ENCODE results near the gene PLXNA2. TPM values are rescaled to one million over a fixed set of nuclear protein-coding genes. Genes with fewer than 3 reads are reported as not detected.
A peak's percentile ranks its signal among the peaks of the same experiment; 100 is the strongest.

The PLXNA2 gene
- polyA plus RNA-seq, 4 donors = 10.7 to 17.8 (median 12.8) TPM

DNA sequence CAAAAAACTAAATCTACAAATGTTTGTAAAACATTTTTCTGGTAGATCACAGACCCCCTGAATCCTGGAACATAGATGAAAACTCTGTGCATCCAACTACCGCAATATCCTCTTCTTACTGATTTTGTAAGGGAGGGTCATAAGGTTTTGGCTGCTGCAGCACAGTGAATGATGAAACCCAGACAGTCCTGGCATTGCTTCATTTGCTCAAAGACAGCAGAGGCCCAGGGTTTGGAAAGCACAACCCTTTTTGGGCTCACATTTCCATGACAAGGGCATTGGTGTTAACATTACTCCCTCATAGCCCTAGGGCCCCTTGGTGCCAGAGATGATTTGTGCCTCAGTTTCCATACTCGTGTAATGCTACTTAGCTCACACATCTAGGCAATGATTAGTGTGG is 51.2 kb downstream of the PLXNA2 start:
- peaks cover 0 to 7% (median 0%) of the 10 kb centered on the region in 3 donors for H3K36me3 ChIP-seq (ENCODE audit: control insufficient read depth in 3 of 3, insufficient read depth in 2 of 3, low read depth in 1 of 3, low read length in 3 of 3)
- no peak overlapping the region for H3K27ac ChIP-seq (ENCODE audit: low read depth in 1 of 3, low read length in 2 of 3)
- WGBS, 3 donors = 78 to 97% (median 89%) methylated on average over 2 of the region's 2 CpGs
- no peaks in the 10 kb centered on the region for H3K27me3 ChIP-seq (ENCODE audit: control insufficient read depth in 3 of 3, insufficient read depth in 3 of 3, low read length in 3 of 3)
- no peak overlapping the region for H3K4me3 ChIP-seq (ENCODE audit: low read depth in 1 of 3, low read length in 3 of 3)
- no peak for DNase-seq
- no peak for FAIRE-seq
- H3K4me1 ChIP-seq (ENCODE audit: control insufficient read depth in 3 of 3, insufficient read depth in 2 of 3, low read depth in 1 of 3, low read length in 2 of 3) = no peaks in the 10 kb centered on the region
- no peaks in the 10 kb centered on the region for H3K9me3 ChIP-seq (ENCODE audit: control insufficient read depth in 2 of 2, insufficient read depth in 1 of 2, low read depth in 1 of 2, low read length in 1 of 2)

- Histone ChIP-seq H3K27ac (ENCODE audit: low read depth in 1 of 3, low read length in 2 of 3) (no peak overlapping the region), H3K27me3 (ENCODE audit: control insufficient read depth in 3 of 3, insufficient read depth in 3 of 3, low read length in 3 of 3) (no peaks in the 10 kb centered on the region), H3K4me1 (ENCODE audit: control insufficient read depth in 3 of 3, insufficient read depth in 2 of 3, low read depth in 1 of 3, low read length in 2 of 3) (peaks cover 0 to 5% (median 4%) of the 10 kb centered on the region in 3 donors), H3K4me3 (ENCODE audit: low read depth in 1 of 3, low read length in 3 of 3) (no peak overlapping the region), H3K36me3 (ENCODE audit: control insufficient read depth in 3 of 3, insufficient read depth in 2 of 3, low read depth in 1 of 3, low read length in 3 of 3) (peaks cover 0 to 6% (median 0%) of the 10 kb centered on the region in 3 donors), H3K9me3 (ENCODE audit: control insufficient read depth in 2 of 2, insufficient read depth in 1 of 2, low read depth in 1 of 2, low read length in 1 of 2) (no peaks in the 10 kb centered on the region)
- 82 to 87% (median 83%) methylated on average over 4 of the region's 4 CpGs for WGBS, 3 donors
- DNase-seq (peak in 1 of 2 donors; percentile 22), FAIRE-seq (no peak)
Measured at GRCh38 chr1:208190784-208191183, 53.4 kb downstream of the PLXNA2 start.

- no peaks in the 10 kb centered on the region for H3K9me3 ChIP-seq (ENCODE audit: control insufficient read depth in 2 of 2, insufficient read depth in 1 of 2, low read depth in 1 of 2, low read length in 1 of 2)
- FAIRE-seq = no peak
- peaks cover 0 to 6% (median 0%) of the 10 kb centered on the region in 3 donors for H3K36me3 ChIP-seq (ENCODE audit: control insufficient read depth in 3 of 3, insufficient read depth in 2 of 3, low read depth in 1 of 3, low read length in 3 of 3)
- H3K4me3 ChIP-seq (ENCODE audit: low read depth in 1 of 3, low read length in 3 of 3) = no peak overlapping the region
- WGBS, 3 donors = 73 to 81% (median 75%) methylated on average over 4 of the region's 4 CpGs
- H3K4me1 ChIP-seq (ENCODE audit: control insufficient read depth in 3 of 3, insufficient read depth in 2 of 3, low read depth in 1 of 3, low read length in 2 of 3) = peaks cover 3 to 15% (median 7%) of the 10 kb centered on the region in 3 donors
- no peak overlapping the region for H3K27ac ChIP-seq (ENCODE audit: low read depth in 1 of 3, low read length in 2 of 3)
- no peak for DNase-seq
- no peaks in the 10 kb centered on the region for H3K27me3 ChIP-seq (ENCODE audit: control insufficient read depth in 3 of 3, insufficient read depth in 3 of 3, low read length in 3 of 3)
Measured at GRCh38 chr1:208189716-208190115, 54.5 kb downstream of the PLXNA2 start.

- peaks cover 4 to 19% (median 7%) of the 10 kb centered on the region in 3 donors for H3K4me1 ChIP-seq (ENCODE audit: control insufficient read depth in 3 of 3, insufficient read depth in 2 of 3, low read depth in 1 of 3, low read length in 2 of 3)
- H3K27ac ChIP-seq (ENCODE audit: low read depth in 1 of 3, low read length in 2 of 3) = no peak overlapping the region
- peak in 1 of 2 donors; percentile 20 for DNase-seq
- no peak overlapping the region for H3K4me3 ChIP-seq (ENCODE audit: low read depth in 1 of 3, low read length in 3 of 3)
- WGBS, 3 donors = 50 to 64% (median 55%) methylated on average over 2 of the region's 2 CpGs
- H3K27me3 ChIP-seq (ENCODE audit: control insufficient read depth in 3 of 3, insufficient read depth in 3 of 3, low read length in 3 of 3) = no peaks in the 10 kb centered on the region
- H3K9me3 ChIP-seq (ENCODE audit: control insufficient read depth in 2 of 2, insufficient read depth in 1 of 2, low read depth in 1 of 2, low read length in 1 of 2) = no peaks in the 10 kb centered on the region
- peaks cover 0 to 6% (median 0%) of the 10 kb centered on the region in 3 donors for H3K36me3 ChIP-seq (ENCODE audit: control insufficient read depth in 3 of 3, insufficient read depth in 2 of 3, low read depth in 1 of 3, low read length in 3 of 3)
- no peak for FAIRE-seq
Measured at GRCh38 chr1:208189183-208189582, 55.0 kb downstream of the PLXNA2 start.

DNA sequence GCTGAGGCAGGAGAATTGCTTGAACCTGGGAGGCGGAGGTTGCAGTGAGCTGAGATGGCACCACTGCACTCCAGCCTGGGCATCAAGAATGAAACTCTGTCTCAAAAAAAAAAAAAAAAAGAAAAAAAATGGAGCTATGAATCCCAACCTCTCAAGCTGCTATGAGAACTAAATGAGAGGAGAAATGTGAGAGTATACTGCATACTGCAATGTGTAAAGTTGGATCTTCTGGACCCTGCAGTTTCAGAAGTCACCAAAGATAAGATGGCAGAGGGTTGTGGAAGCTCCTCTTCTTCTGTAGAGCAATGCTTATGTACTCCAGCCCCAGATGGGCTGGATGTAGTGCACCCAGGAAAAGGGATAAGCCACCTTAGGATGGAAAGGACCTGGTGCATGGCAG is 55.6 kb downstream of the PLXNA2 start:
- no peak overlapping the region for H3K4me3 ChIP-seq (ENCODE audit: low read depth in 1 of 3, low read length in 3 of 3)
- H3K36me3 ChIP-seq (ENCODE audit: control insufficient read depth in 3 of 3, insufficient read depth in 2 of 3, low read depth in 1 of 3, low read length in 3 of 3) = peaks cover 0 to 6% (median 0%) of the 10 kb centered on the region in 3 donors
- FAIRE-seq (no peak), DNase-seq (no peak)
- H3K27me3 ChIP-seq (ENCODE audit: control insufficient read depth in 3 of 3, insufficient read depth in 3 of 3, low read length in 3 of 3) = no peaks in the 10 kb centered on the region
- 92 to 97% (median 94%) methylated on average over 1 of the region's 1 CpG for WGBS, 3 donors
- H3K9me3 ChIP-seq (ENCODE audit: control insufficient read depth in 2 of 2, insufficient read depth in 1 of 2, low read depth in 1 of 2, low read length in 1 of 2) = no peaks in the 10 kb centered on the region
- peaks cover 4 to 25% (median 7%) of the 10 kb centered on the region in 3 donors for H3K4me1 ChIP-seq (ENCODE audit: control insufficient read depth in 3 of 3, insufficient read depth in 2 of 3, low read depth in 1 of 3, low read length in 2 of 3)
- no peak overlapping the region for H3K27ac ChIP-seq (ENCODE audit: low read depth in 1 of 3, low read length in 2 of 3)

DNA sequence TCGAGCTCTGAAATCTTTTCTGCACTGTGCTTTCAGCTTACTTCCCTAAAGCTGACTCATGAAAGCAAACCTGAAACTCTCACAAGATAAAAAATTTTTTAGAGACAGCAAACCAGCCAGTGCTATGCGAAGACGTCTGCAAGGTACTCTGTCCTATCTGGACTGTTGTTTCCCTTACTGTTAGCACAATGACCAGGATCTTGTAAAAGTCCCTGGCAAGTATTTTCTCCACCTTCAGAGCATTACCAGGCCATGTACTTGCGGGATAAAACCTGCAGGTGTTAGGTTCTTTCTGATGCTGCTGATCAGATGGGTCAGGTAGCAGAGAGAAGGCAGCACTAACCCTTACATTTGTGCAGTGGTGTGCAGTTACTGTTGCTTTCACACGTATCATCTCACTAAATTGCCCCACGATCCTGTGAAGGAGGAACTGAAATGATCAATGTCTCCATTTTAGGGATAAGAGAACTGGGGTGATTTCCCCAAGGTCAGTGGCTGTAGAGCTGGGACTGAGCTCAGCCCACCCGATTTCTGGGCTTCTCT is 56.6 kb downstream of the PLXNA2 start:
- no peak overlapping the region for H3K27ac ChIP-seq (ENCODE audit: low read depth in 1 of 3, low read length in 2 of 3)
- WGBS, 3 donors = 50 to 67% (median 62%) methylated on average over 7 of the region's 7 CpGs
- no peaks in the 10 kb centered on the region for H3K9me3 ChIP-seq (ENCODE audit: control insufficient read depth in 2 of 2, insufficient read depth in 1 of 2, low read depth in 1 of 2, low read length in 1 of 2)
- DNase-seq (peak in 1 of 2 donors; percentile 21), FAIRE-seq (no peak)
- H3K27me3 ChIP-seq (ENCODE audit: control insufficient read depth in 3 of 3, insufficient read depth in 3 of 3, low read length in 3 of 3) = no peaks in the 10 kb centered on the region
- H3K4me3 ChIP-seq (ENCODE audit: low read depth in 1 of 3, low read length in 3 of 3) = no peak overlapping the region
- H3K4me1 ChIP-seq (ENCODE audit: control insufficient read depth in 3 of 3, insufficient read depth in 2 of 3, low read depth in 1 of 3, low read length in 2 of 3) = peaks cover 7 to 35% (median 11%) of the 10 kb centered on the region in 3 donors
- H3K36me3 ChIP-seq (ENCODE audit: control insufficient read depth in 3 of 3, insufficient read depth in 2 of 3, low read depth in 1 of 3, low read length in 3 of 3) = peaks cover 0 to 6% (median 0%) of the 10 kb centered on the region in 3 donors

DNA sequence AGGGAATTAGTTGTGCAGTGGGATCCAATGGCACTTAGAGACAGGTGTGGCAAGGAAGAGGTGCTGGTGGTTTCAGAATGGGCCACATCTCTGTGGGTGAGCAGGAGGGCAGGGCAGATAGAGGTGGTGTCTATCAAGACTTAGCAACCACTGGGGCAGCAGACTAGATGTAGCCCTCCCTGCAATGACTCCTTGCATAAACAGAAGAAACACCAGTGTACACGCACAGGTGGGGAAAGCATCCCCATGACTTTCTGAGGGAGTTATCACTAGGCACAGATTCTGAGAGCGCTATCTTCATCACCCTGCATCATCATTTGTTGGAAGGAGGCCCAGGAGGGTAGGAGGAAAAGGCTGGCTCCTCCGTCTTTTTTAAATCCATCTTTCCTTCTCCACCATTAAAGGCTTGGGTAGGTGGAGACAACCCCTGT is 58.4 kb downstream of the PLXNA2 start:
- no peak overlapping the region for H3K27ac ChIP-seq (ENCODE audit: low read depth in 1 of 3, low read length in 2 of 3)
- H3K9me3 ChIP-seq (ENCODE audit: control insufficient read depth in 2 of 2, insufficient read depth in 1 of 2, low read depth in 1 of 2, low read length in 1 of 2) = no peaks in the 10 kb centered on the region
- no peaks in the 10 kb centered on the region for H3K36me3 ChIP-seq (ENCODE audit: control insufficient read depth in 3 of 3, insufficient read depth in 2 of 3, low read depth in 1 of 3, low read length in 3 of 3)
- FAIRE-seq (no peak), DNase-seq (no peak)
- no peak overlapping the region for H3K4me3 ChIP-seq (ENCODE audit: low read depth in 1 of 3, low read length in 3 of 3)
- no peaks in the 10 kb centered on the region for H3K27me3 ChIP-seq (ENCODE audit: control insufficient read depth in 3 of 3, insufficient read depth in 3 of 3, low read length in 3 of 3)
- peaks cover 7 to 52% (median 13%) of the 10 kb centered on the region in 3 donors for H3K4me1 ChIP-seq (ENCODE audit: control insufficient read depth in 3 of 3, insufficient read depth in 2 of 3, low read depth in 1 of 3, low read length in 2 of 3)
- 84 to 90% (median 89%) methylated on average over 3 of the region's 3 CpGs for WGBS, 3 donors

DNA sequence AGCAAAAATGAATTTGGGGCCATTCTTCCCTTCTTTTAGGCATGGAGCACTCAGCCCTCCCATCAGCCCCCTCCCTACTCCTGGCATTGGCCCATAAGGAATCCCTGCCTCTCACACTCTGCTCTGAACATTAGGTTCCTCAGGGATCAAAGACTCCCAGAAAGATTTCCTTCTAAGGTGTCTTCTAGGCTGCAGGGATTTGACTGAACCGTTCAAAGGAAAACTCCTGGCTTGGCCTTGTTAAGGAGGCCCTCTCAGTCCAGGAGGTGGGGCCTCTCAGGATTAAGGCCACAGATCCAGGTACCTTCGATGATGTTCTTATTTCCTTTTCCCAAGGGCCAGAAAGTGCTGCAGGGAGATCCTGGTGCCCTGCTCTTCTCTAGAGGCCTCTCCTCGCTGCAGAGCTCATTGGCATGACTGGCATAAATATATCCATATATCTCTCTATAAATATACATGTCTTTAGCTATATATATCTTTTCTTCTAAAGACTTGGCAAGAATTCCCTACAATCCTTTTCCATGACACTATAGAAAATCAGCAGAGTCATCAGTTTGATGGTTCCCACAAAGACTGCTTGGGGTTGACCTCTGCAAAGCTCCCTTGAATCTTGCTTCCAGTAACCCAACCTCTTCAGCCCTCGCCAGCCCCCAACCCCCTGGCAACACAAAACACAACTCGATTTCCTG is 59.1 kb downstream of the PLXNA2 start:
- no peaks in the 10 kb centered on the region for H3K36me3 ChIP-seq (ENCODE audit: control insufficient read depth in 3 of 3, insufficient read depth in 2 of 3, low read depth in 1 of 3, low read length in 3 of 3)
- H3K9me3 ChIP-seq (ENCODE audit: control insufficient read depth in 2 of 2, insufficient read depth in 1 of 2, low read depth in 1 of 2, low read length in 1 of 2) = no peaks in the 10 kb centered on the region
- H3K4me3 ChIP-seq (ENCODE audit: low read depth in 1 of 3, low read length in 3 of 3) = no peak overlapping the region
- FAIRE-seq = no peak
- no peaks in the 10 kb centered on the region for H3K27me3 ChIP-seq (ENCODE audit: control insufficient read depth in 3 of 3, insufficient read depth in 3 of 3, low read length in 3 of 3)
- WGBS, 3 donors = 58 to 68% (median 66%) methylated on average over 5 of the region's 5 CpGs
- peak overlapping the region; percentile 40 to 85 (median 62) for H3K27ac ChIP-seq (ENCODE audit: low read depth in 1 of 3, low read length in 2 of 3)
- peak in 1 of 2 donors; percentile 16 for DNase-seq
- H3K4me1 ChIP-seq (ENCODE audit: control insufficient read depth in 3 of 3, insufficient read depth in 2 of 3, low read depth in 1 of 3, low read length in 2 of 3) = peaks cover 7 to 59% (median 16%) of the 10 kb centered on the region in 3 donors
